ENCODE measurements around the gene ATXN7L3B. TPM values are rescaled to one million over a fixed set of nuclear protein-coding genes. Genes with fewer than 3 reads are reported as not detected.
A peak's percentile ranks its signal among the peaks of the same experiment; 100 is the strongest.

ATXN7L3B gene
- total RNA-seq, 2 experiments from 2014 or later: 22.4 to 33.3 TPM

DNA sequence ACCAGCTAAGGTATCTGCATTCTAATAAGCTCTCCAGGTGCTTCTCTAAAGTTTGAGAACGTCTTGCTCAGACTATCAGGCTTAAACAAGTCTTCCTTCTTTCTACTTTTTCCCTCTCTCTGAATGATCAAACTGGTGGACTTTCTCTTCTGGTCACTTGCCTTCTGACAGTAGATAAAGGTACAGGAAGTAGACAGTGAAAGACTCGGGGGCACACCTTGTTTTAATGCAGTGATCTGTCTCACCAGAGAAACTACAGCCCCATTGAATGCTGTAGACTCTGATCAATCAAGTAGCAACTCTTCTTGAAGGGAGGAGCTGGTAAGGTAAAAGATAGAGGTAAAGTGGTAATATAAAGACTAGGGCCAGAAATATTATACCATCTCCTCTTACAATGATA, 48.1 kb upstream of the ATXN7L3B start:
- Histone ChIP-seq H3K27ac (ENCODE audit: low read depth, low read length, poor library complexity, severe bottlenecking) (no peak overlapping the region), H3K4me1 (ENCODE audit: insufficient read depth, low read length, poor library complexity, severe bottlenecking) (no peaks in the 10 kb centered on the region), H3K9me2 (ENCODE audit: insufficient read depth, low read length) (no peaks in the 10 kb centered on the region), H3K4me3 (ENCODE audit: low read depth, low read length, poor library complexity, severe bottlenecking) (no peak overlapping the region), H3K79me2 (ENCODE audit: insufficient read depth, low read depth, low read length) (no peaks in the 10 kb centered on the region), H3K36me3 (ENCODE audit: insufficient read depth, low read length) (no peaks in the 10 kb centered on the region), H3K4me2 (ENCODE audit: low read length) (no peak overlapping the region), H2AFZ (ENCODE audit: low read length) (peak overlapping the region; percentile 16; the same call in 1 of the 2 replicates), H4K20me1 (ENCODE audit: insufficient read depth, low read length) (no peaks in the 10 kb centered on the region), H3K9me3 (ENCODE audit: low read length) (no peaks in the 10 kb centered on the region)
- no peak for DNase-seq (ENCODE audit: low spot score)
- ChIA-PET CTCF (ENCODE audit: unreplicated experiment) (no interaction called here), POLR2A (interaction anchor here (0.6 to 1.9 kb wide), 4 partner anchors 8 to 489 kb away, joined by 3 to 10 read pairs (median 3); no protein-coding TSS in a partner anchor)
- TF ChIP-seq, protein P1, sequence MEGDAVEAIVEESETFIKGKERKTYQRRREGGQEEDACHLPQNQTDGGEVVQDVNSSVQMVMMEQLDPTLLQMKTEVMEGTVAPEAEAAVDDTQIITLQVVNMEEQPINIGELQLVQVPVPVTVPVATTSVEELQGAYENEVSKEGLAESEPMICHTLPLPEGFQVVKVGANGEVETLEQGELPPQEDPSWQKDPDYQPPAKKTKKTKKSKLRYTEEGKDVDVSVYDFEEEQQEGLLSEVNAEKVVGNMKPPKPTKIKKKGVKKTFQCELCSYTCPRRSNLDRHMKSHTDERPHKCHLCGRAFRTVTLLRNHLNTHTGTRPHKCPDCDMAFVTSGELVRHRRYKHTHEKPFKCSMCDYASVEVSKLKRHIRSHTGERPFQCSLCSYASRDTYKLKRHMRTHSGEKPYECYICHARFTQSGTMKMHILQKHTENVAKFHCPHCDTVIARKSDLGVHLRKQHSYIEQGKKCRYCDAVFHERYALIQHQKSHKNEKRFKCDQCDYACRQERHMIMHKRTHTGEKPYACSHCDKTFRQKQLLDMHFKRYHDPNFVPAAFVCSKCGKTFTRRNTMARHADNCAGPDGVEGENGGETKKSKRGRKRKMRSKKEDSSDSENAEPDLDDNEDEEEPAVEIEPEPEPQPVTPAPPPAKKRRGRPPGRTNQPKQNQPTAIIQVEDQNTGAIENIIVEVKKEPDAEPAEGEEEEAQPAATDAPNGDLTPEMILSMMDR (conservative IDR thresholded peaks at IDR 0.05; ENCODE audit: low read length): no peak
- no peak for TF ChIP-seq EZH2phosphoT487 (IDR thresholded peaks at IDR 0.05; ENCODE audit: borderline replicate concordance, low read depth, low read length)
- no TSS peak for BruUV-seq (replicated peaks)
- intact Hi-C loops (cut with micrococcal nuclease; ENCODE audit: unreplicated experiment): no loop called here

DNA sequence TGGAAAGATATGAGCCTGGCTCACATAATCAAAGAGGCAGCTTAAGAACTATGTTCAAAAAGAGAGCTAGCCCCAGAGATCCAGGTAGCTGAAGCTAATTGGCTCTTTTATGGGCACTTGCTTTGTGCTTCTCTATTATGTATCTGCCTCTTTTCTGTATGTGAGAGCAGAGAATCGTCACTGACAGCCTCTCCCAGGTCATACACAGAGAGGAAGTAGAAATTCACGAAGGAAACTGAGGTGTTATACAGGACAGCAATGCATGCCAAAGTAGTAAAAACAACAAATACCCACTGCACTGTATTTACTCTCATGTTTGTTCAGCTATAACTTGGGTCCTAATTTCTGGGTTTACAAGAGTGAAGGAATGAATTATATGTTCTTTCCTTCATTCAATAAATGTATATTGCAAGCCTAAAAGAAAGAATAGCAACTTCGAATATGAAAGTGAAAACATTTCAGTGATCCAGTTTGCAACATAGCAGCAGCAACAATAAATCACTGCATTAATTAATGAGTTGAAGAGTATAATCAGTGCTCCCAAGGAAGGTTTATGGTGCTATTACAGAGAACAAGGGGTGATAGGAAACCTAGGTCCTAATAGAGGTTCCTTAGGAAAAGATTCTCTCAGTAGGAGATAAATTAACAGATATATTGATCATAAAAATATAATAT, 47.1 kb upstream of the ATXN7L3B start:
- H2AFZ ChIP-seq (ENCODE audit: low read length): peak overlapping the region; percentile 55
- no peak overlapping the region for H3K27ac ChIP-seq (ENCODE audit: low read depth, low read length, poor library complexity, severe bottlenecking)
- BruUV-seq (replicated peaks): no TSS peak

More for the DNA sequence above, 47.1 kb upstream of the ATXN7L3B start:
- Histone ChIP-seq H3K9me3 (ENCODE audit: low read length) (no peaks in the 10 kb centered on the region), H4K20me1 (ENCODE audit: insufficient read depth, low read length) (no peaks in the 10 kb centered on the region), H3K4me3 (ENCODE audit: low read depth, low read length, poor library complexity, severe bottlenecking) (peak overlapping the region; percentile 15), H3K79me2 (ENCODE audit: insufficient read depth, low read depth, low read length) (no peaks in the 10 kb centered on the region), H3K36me3 (ENCODE audit: insufficient read depth, low read length) (no peaks in the 10 kb centered on the region), H3K9me2 (ENCODE audit: insufficient read depth, low read length) (no peaks in the 10 kb centered on the region), H3K4me2 (ENCODE audit: low read length) (peak overlapping the region; percentile 29; the same call in 1 of the 2 replicates), H3K4me1 (ENCODE audit: insufficient read depth, low read length, poor library complexity, severe bottlenecking) (no peaks in the 10 kb centered on the region)
- no peak for TF ChIP-seq EZH2phosphoT487 (IDR thresholded peaks at IDR 0.05; ENCODE audit: borderline replicate concordance, low read depth, low read length)
- TF ChIP-seq, protein P1 (conservative IDR thresholded peaks at IDR 0.05; ENCODE audit: low read length): no peak
- CTCF ChIA-PET (ENCODE audit: unreplicated experiment): no interaction called here
- DNase-seq (ENCODE audit: low spot score): no peak
- intact Hi-C loops (cut with micrococcal nuclease; ENCODE audit: unreplicated experiment): no loop called here
- POLR2A ChIA-PET: interaction anchor here (2.4 kb wide), 1 partner anchor 8 kb away, joined by 8 read pairs; no protein-coding TSS in a partner anchor
